Motor neuron (in vitro differentiated cells): ENCODE measurements around the gene HMG20A. TPM values are rescaled to one million over a fixed set of nuclear protein-coding genes. Genes with fewer than 3 reads are reported as not detected.

Experiments
- ATAC-seq, 8 experiments: fragments of 200-7000 bp; cut with Tn5 transposase; replicated peaks in 6 of 8; 2 replicates each; pipeline ENCODE4 v1.8.0; 2021; ENCODE audit warnings: mild to moderate bottlenecking in 8 of 8, moderate library complexity in 8 of 8
- H3K27ac ChIP-seq, 2 donors: fragments of 250-450 bp; sonication (Bioruptor Pico); 2 replicates each; pipeline ENCODE4 v1.9.0; 2021; ENCODE audit warnings: antibody characterized with exemption in 2 of 2, mild to moderate bottlenecking in 2 of 2, moderate library complexity in 1 of 2
- H3K4me1 ChIP-seq, 2 donors: fragments of 250-450 bp; sonication (Bioruptor Pico); replicated peaks in 1 of 2; 2 replicates each; pipeline ENCODE4 v1.6.1; 2021; ENCODE audit warnings: antibody characterized with exemption in 2 of 2, mild to moderate bottlenecking in 2 of 2, moderate library complexity in 1 of 2
- H3K4me3 ChIP-seq, 5 donors: fragments of 250-450 bp; sonication (Bioruptor Pico); 2 replicates each; pipeline ENCODE4 v1.9.0; 2021; ENCODE audit warnings: antibody characterized with exemption in 5 of 5, mild to moderate bottlenecking in 5 of 5, moderate library complexity in 4 of 5
- WGBS, 10 experiments: fragments of 450-650 bp; shearing (Covaris generic); methylation state at CpG; one replicate each; pipeline ENCODE4 v1.0.0; 2022; 5-methylcytosine and 5-hydroxymethylcytosine counted together
- in situ Hi-C, 9 experiments: fragments of 400-800 bp; cut with MboI; loops; one replicate each; pipeline ENCODE4 v1.15.0; 2021; ENCODE audit warnings: low sequenced_read_pairs in 9 of 9, low pct_unique_long_range_greater_than_20kb in 2 of 9; ENCODE audit not compliant: unreplicated experiment in 9 of 9
- total RNA-seq, 8 experiments: library from RNA; unstranded; fragments of 300-600 nt; gene quantifications; 2 replicates each; pipeline versions ENCODE4 v1.2.3 to v1.2.4, GENCODE V29; 2022

Gene HMG20A
- total RNA-seq, 8 experiments from 2014 or later = 29.0 to 82.3 (median 37.6) TPM

DNA sequence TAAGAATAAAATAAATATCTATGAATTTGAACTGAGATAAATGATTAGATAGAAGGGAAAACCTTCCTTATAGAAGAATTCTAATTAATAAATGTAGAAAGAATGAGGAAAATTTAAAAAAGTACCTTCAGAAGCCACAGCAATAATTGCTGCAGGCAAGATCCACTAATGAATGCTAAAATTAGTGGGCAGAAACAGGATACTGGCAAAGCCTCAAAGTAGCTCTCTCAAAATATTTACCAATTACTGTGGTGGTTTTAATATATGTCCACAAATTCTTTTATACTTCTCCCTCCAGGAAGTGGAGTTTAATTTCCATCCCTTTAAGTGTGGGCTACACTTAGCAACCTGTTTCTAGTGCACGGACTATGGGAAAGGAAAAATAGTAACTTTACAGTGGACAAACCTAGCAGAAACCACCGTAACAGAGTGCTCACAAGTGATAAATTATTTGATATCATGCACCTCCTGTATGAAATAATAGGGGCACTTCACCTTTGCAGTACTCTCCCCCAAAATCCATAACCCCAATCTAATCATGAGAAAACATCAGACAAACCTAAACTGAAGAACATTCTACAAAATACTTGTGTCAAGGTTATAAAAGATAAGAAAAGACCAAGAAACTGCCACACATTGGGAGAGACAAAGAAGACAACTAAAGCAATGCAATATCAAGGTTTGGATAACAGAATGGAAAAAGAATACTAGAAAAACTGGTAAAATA, 7.6 kb upstream of the HMG20A start:
- no peak for ATAC-seq
- WGBS, 10 experiments = 56 to 100% (median 91%) methylated on average over 1 to 2 of the region's 2 CpGs; no CpG with 5 or more reads in 4 of the 10 experiments
- H3K27ac ChIP-seq = no peak overlapping the region
- in situ Hi-C loops = no loop called here
- no peak overlapping the region for H3K4me3 ChIP-seq
- H3K4me1 ChIP-seq = peaks cover 0 to 1% of the 10 kb centered on the region in 2 donors

DNA sequence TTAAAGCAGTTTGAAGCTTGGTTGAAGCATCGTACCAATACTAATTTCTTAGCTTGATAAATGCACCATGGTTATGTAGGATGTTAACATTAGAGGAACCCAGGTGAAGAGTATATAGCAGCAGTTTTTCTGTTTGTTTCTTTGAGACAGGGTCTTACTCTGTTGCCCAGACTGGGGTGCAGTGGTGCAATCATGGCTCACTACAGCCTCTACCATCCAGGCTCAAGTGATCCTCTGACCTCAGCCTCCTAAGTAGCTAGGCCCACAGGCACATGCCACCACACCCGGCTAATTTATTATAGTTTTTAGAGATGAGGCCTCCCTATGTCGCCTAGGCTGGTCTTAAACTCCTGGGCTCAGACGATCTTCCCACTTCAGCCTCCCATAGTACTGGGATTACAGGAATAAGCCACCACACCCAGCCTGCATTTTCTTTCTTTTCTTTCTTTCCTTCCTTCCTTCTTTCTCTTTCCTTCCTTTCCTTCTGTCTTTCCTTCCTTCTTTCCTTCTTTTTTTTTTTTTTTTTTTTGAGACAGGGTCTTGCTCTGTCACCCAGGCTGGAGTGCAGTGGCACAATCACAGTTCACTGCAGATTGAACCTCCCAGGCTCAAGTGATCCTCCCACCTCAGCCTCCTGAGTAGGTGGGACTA, 6.9 kb upstream of the HMG20A start:
- WGBS, 10 experiments = 55 to 100% (median 94%) methylated on average over 1 to 4 of the region's 4 CpGs
- no peak overlapping the region for H3K27ac ChIP-seq
- ATAC-seq = no peak
- in situ Hi-C loops = no loop called here
- H3K4me1 ChIP-seq = peaks cover 0 to 7% of the 10 kb centered on the region in 2 donors
- no peak overlapping the region for H3K4me3 ChIP-seq

DNA sequence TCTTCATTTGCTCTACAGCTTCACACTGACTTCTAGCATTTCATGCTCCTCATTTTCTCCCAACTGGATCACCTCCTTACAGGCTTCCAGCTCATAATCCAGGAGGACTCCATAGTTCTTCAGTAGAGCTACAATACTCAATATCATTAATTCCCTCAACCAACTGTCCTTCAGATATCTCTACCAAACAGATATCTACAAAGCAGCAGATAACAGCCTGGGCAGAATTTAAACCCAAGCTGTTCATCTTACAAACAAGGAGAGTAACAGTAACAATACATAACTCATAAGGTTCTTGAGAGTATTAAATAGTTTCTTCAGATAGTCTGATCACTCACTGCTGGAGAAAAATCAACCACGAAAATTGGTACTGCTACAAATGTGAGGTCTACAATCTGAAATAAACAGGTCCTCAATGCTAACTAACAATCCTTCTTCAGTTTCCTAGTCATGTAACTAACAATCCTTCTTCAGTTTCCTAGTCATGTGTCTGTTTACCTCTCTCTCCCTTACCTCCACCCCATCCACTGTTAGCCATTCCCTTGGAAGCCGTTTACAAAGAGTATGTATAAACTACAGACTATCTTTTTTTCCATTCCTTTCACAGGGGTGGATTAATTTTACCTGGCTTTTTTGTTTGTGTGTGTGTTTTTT, 5.8 kb upstream of the HMG20A start:
- no peak for ATAC-seq
- Histone ChIP-seq H3K27ac (no peak overlapping the region), H3K4me1 (peaks cover 0 to 7% of the 10 kb centered on the region in 2 donors), H3K4me3 (no peak overlapping the region)
- 67 to 100% (median 94%) methylated on average over 1 to 2 of the region's 2 CpGs; no CpG with 5 or more reads in 2 of the 10 experiments for WGBS, 10 experiments
- in situ Hi-C loops = no loop called here

DNA sequence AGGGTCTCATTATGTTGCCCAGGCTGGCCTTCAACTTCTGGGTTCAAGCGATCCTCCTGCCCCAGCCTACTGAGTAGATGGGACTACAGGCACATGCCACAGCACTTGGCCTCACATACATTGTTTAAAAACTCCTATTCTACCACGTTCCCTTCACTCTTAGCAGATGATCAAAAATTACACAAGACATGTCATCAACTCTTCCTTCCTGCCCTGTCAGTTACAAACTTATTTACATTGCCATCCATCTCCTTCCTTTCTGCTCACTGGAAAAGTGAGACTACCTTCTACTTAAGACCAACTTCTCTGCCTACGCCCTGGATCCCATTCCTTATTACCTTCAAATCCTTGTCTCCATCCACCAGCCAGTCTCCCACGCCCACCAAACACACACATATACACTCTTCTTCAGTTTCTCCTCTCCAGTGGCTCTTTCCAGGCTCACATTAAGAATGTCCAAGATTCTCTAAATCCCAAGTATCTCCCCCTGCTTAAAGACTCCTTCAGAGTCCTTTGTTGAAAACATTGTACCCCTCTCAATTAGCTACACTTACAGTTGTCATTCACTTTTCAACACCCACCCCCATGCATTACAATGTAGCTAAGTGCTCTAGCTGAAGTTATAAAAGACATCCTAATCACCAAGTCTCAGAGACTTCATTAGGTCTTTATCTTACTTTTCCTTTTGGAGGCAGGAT, 5.1 kb upstream of the HMG20A start:
- Histone ChIP-seq H3K27ac (no peak overlapping the region), H3K4me1 (peaks cover 0 to 7% of the 10 kb centered on the region in 2 donors), H3K4me3 (no peak overlapping the region)
- in situ Hi-C loops = no loop called here
- no peak for ATAC-seq
- WGBS, 10 experiments = 84 to 100% (median 95%) methylated on average over 1 to 4 of the region's 4 CpGs

DNA sequence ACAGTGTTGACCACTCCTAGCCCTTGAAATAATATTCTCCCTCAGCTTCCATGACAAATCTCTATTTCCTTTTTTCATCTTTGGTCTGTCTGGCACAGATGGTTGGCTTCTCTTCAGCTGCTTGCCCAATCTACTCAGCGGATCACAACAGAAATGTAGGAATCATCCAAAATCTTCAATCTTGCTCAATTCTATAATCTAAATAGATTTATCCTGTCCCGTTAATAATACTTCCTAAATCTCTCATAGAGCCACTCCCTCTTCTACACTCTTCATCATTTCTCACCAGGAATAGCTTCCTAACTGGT, 4.6 kb upstream of the HMG20A start:
- 29 to 100% (median 83%) methylated on average over 1 to 2 of the region's 2 CpGs; no CpG with 5 or more reads in 1 of the 10 experiments for WGBS, 10 experiments
- peaks cover 0 to 7% of the 10 kb centered on the region in 2 donors for H3K4me1 ChIP-seq
- no peak overlapping the region for H3K4me3 ChIP-seq
- in situ Hi-C loops = no loop called here
- no peak overlapping the region for H3K27ac ChIP-seq
- no peak for ATAC-seq

DNA sequence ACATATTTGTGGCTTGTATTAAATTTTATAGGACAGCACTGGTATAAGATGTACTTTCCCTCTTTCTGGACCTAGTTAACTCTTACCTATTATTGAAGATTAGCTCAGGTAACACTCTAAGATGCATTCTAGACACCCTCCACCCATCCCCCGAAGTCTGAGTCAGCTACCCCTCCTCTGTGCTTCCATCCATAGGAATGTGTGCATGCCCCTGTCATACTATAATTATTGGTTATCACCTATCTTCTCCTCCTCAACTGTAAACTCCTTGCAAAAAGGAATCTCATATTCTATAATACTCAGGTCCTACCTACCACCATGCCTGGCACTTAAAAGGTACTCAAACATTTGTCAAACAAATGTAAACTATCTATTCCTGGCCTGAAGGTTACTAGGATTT, 3.7 kb upstream of the HMG20A start:
- in situ Hi-C loops = no loop called here
- 60 to 88% (median 80%) methylated on average over 1 of the region's 1 CpG; no CpG with 5 or more reads in 5 of the 10 experiments for WGBS, 10 experiments
- no peak for ATAC-seq

DNA sequence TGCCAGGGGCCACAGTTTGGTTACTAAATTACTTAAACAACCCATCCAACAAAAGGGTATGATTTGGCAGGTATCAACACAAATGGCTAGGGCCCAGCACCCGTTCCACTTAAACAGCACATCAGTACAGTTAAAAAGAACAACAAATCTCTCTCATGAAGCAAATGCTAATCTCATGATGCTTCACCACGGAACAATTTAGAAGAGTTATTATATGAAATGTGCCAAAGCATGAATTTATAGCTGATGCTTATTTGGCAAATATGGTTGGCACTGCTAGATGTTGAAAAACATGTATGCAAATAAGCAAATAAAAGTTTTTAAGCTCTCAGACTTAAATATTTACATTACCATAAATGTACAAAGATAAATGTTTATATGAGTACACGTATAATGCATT, 3.1 kb upstream of the HMG20A start:
- H3K27ac ChIP-seq = no peak overlapping the region
- 0 to 100% (median 78%) methylated on average over 1 to 3 of the region's 3 CpGs for WGBS, 10 experiments
- in situ Hi-C loops = no loop called here
- ATAC-seq = no peak
- H3K4me3 ChIP-seq = no peak overlapping the region
- H3K4me1 ChIP-seq = peaks cover 6 to 18% of the 10 kb centered on the region in 2 donors

More for the DNA sequence above, 3.7 kb upstream of the HMG20A start:
- Histone ChIP-seq H3K4me3 (no peak overlapping the region), H3K4me1 (peaks cover 4 to 12% of the 10 kb centered on the region in 2 donors), H3K27ac (no peak overlapping the region)

DNA sequence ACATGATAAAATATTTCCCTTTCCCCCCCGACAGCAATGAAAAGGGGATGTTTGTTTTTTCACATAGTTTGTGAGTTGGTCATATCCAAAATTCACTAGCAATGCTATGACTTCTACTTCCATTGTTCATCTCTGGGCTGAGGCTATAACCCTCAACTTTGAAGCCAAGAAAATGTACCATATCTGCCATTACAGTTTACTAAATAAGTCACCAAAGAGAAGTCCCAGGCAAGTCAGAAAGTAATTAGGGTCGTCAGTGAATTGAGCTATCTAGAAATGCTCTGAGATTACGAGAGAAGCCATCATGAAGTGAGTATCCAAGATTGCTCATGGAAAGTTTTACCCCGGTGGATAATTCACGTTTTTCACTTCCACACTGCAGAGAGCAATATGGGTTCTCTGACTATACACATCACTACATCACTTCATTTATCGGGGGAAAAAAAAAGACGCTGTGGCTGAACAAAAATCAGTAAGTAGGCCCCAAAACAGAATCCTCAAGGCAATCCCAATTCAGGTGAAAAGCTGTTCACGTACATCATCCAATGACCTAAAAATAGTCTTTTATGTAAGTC, 2.2 kb upstream of the HMG20A start:
- ATAC-seq = no peak
- no peak overlapping the region for H3K27ac ChIP-seq
- peak overlapping the region; percentile 87 to 92 (median 91) for H3K4me3 ChIP-seq
- WGBS, 10 experiments = 0 to 40% (median 14%) methylated on average over 1 to 8 of the region's 8 CpGs
- in situ Hi-C loops = no loop called here
- H3K4me1 ChIP-seq = peaks cover 6 to 20% of the 10 kb centered on the region in 2 donors

DNA sequence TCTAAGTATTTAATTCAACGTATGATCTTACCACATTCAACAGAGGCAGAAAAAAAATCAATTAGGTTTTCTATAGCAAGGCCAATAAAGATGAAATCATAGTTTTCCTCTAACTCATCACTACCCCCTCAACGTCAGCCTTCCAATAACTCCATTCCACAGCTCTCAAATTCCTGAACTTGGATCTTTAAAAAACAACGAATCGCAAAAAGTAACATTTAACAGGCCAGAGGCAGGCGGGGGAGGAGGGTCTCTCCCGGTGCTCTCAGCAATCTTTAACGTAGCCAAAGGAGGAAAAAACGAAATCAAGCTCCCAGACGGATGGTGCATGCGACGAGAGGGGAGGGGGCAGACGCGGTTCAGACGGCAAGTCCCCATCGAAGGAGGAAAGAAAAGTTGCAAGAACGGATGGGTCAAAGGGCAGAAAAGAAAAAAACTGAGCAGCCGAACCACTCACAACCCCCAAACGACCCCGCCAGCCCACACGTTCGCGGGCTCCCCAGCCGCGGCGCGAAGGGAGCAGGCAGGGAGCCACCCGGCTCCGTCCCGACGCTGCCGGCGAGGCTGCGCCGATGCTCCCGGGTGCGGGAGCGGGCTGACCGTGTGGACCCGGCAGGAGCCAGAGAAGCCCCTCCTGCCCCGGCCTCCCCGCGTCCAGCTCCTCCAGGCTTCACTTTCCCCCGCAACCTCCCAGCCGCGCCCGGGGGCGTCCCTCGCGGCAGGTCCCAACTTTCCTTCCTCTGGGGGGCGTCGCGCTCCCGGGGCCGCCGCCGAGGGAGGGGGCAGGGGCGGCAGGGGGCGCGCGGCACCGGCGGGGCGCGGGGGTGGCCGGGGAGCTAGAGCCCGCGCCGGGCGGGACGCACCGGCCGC, 1.5 kb upstream of the HMG20A start:
- H3K4me1 ChIP-seq = peaks cover 6 to 23% of the 10 kb centered on the region in 2 donors
- ATAC-seq = peak in 7 of 8 experiments; percentile 2 to 24 (median 6)
- peak overlapping the region; percentile 6 to 53 for H3K27ac ChIP-seq
- WGBS, 10 experiments = 0 to 5% (median 0%) methylated on average over 2 to 26 of the region's 72 CpGs; no CpG with 5 or more reads in 1 of the 10 experiments
- peak overlapping the region; percentile 87 to 92 (median 91) for H3K4me3 ChIP-seq
- in situ Hi-C loops = no loop called here

DNA sequence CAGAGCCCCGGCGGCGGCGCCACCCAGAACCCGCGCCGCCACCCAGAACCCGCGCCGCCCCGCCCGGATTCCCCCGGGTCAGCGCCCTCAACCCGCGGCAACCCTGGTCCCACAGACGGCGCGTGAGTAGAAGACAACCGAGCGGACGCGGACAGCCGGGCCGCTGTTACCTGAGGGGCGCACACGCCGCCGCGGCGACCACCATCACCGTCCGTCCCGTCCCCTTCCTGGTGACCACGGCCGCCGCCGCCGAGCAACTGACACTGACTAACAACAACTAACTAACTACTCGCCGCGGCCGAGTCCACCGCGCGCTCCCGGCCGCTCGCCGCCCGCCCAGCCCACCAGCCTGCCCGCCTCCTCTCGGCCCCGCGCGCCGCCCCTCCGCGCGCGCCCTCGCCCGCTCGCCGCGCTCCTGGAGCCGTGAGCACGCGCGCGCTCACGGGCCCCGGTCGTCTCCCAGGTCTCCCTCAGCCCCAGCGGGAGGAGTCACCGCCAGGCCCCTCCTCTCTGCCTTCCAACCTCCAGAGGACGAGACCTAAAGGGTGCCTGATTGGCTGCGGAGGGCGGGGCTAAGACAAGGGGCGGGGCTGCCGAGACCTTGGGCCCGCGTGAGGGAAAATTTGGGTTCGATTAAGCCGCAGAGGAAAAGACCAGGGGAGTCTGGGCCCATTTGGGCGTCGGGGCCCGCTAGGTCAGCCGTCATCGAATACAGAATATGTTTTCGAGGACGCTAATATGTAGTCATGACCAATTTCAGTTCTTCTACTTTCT, 665 bp upstream of the HMG20A start, which contains the start of gene PEAK1:
Gene PEAK1 (minus strand): TSS at position 269 of the 774 bp plus-strand sequence. CDS start 238,178 bp downstream, outside the sequence.
- WGBS, 10 experiments = 0% methylated on average over 1 to 11 of the region's 92 CpGs; no CpG with 5 or more reads in 5 of the 10 experiments
- in situ Hi-C loops = no loop called here
- Histone ChIP-seq H3K4me3 (peak within 1 kb of the TSS; percentile 87 to 92 (median 91)), H3K4me1 (peaks cover 6 to 23% of the 10 kb centered on the region in 2 donors), H3K27ac (peak within 1 kb of the TSS; percentile 91 to 95)
- ATAC-seq = peak; percentile 91 to 97 (median 95)

DNA sequence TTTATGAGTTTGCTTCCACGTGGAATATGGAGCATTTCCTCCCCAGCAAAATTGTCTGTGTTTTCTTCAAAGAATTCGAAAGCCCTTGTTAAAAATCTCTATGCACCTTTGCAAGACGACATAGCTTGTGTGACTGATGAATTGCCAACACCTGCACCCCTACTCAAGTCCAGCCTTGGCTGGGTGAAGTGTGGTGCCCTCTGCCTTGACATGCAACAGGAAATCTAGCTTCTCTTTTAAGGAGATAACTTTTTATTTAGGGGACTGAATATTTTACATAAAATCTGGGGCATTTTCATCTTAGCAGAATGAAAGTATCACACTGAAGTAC, 647 bp downstream of the HMG20A start:
- H3K27ac ChIP-seq = peak overlapping the region in 1 of 2 donors; percentile 95
- in situ Hi-C loops = no loop called here
- 0% methylated on average over 1 to 3 of the region's 3 CpGs; no CpG with 5 or more reads in 2 of the 10 experiments for WGBS, 10 experiments

More for the DNA sequence above, 647 bp downstream of the HMG20A start:
- H3K4me1 ChIP-seq = peaks cover 6 to 23% of the 10 kb centered on the region in 2 donors
- H3K4me3 ChIP-seq = peak overlapping the region; percentile 87 to 92 (median 91)
- ATAC-seq = no peak
